Activated T-helper 2 cell treated with anti-CD3 and anti-CD28 coated beads, Interferon-gamma antibody, Interleukin-2, Interleukin-4, amounts not matched to agents 10 μg/mL and 5 μg/mL and 100 μg/mL, durations not matched to agents 14 hours and 24 hours and 36 hours (primary cell): ENCODE measurements around the gene CBFA2T3. TPM values are rescaled to one million over a fixed set of nuclear protein-coding genes. Genes with fewer than 3 reads are reported as not detected.

ENCODE experiments used
- DNase-seq: peaks from one replicate; pipeline ENCODE4 v3.0.0; 2021; ENCODE audit warnings: low spot score
- H3K27ac Mint-ChIP-seq: one replicate; pipeline ENCODE4 v1.8.0; 2021; ENCODE audit warnings: mixed read lengths
- H3K27me3 Mint-ChIP-seq: one replicate; pipeline ENCODE4 v1.8.0; 2021; ENCODE audit warnings: low read depth, mixed read lengths
- H3K36me3 Mint-ChIP-seq: one replicate; pipeline ENCODE4 v1.8.0; 2021; ENCODE audit warnings: low read depth, mixed read lengths
- H3K4me1 Mint-ChIP-seq: one replicate; pipeline ENCODE4 v1.8.0; 2021; ENCODE audit warnings: low read depth, mixed read lengths
- H3K4me3 Mint-ChIP-seq: one replicate; pipeline ENCODE4 v1.8.0; 2021; ENCODE audit warnings: low read depth, mild to moderate bottlenecking, moderate library complexity, mixed read lengths
- H3K9me3 Mint-ChIP-seq: one replicate; pipeline ENCODE4 v1.8.0; 2021; ENCODE audit warnings: mixed read lengths
- intact Hi-C: fragments of 100-400 bp; cut with micrococcal nuclease; formaldehyde crosslinking; loops from one replicate; pipeline ENCODE4 v1.15.1; 2023
- total RNA-seq: library from RNA; stranded (reverse); gene quantifications from 2 replicates; pipeline ENCODE4 v1.2.3, GENCODE V29; 2022

CBFA2T3 gene
- total RNA-seq, 1 donor from 2014 or later, result 0.30 TPM

- H3K27me3 Mint-ChIP-seq, result no peaks in the 10 kb centered on the region
- no peak overlapping the region for H3K27ac Mint-ChIP-seq
- H3K4me1 Mint-ChIP-seq, result no peaks in the 10 kb centered on the region
- H3K36me3 Mint-ChIP-seq, result no peaks in the 10 kb centered on the region
- intact Hi-C loops, result no loop called here
- H3K4me3 Mint-ChIP-seq, result no peak overlapping the region
- peaks cover 9% of the 10 kb centered on the region for H3K9me3 Mint-ChIP-seq
- no peak for DNase-seq
These were observed 65.7 kb downstream of the CBFA2T3 start for GRCh38 chr16:88911136-88911945.

GRCh38 chr16:88910284-88911135 lies 66.5 kb downstream of the CBFA2T3 start:
- Mint-ChIP-seq H3K4me3 (no peak overlapping the region), H3K9me3 (peaks cover 3% of the 10 kb centered on the region), H3K4me1 (no peaks in the 10 kb centered on the region), H3K27ac (no peak overlapping the region), H3K27me3 (no peaks in the 10 kb centered on the region), H3K36me3 (no peaks in the 10 kb centered on the region)
- intact Hi-C loops, result no loop called here
- DNase-seq, result no peak

GRCh38 chr16:88909431-88910210 lies 67.4 kb downstream of the CBFA2T3 start:
- H3K4me3 Mint-ChIP-seq, result no peak overlapping the region
- no peak overlapping the region for H3K27ac Mint-ChIP-seq
- H3K27me3 Mint-ChIP-seq, result no peaks in the 10 kb centered on the region
- no peaks in the 10 kb centered on the region for H3K36me3 Mint-ChIP-seq
- H3K4me1 Mint-ChIP-seq, result no peaks in the 10 kb centered on the region
- intact Hi-C loops, result no loop called here
- DNase-seq, result no peak
- peaks cover 3% of the 10 kb centered on the region for H3K9me3 Mint-ChIP-seq

- intact Hi-C loops, result no loop called here
- Mint-ChIP-seq H3K36me3 (no peaks in the 10 kb centered on the region), H3K27ac (no peak overlapping the region), H3K4me1 (no peaks in the 10 kb centered on the region), H3K27me3 (no peaks in the 10 kb centered on the region), H3K9me3 (no peaks in the 10 kb centered on the region), H3K4me3 (no peak overlapping the region)
- DNase-seq, result no peak
These were observed 68.7 kb downstream of the CBFA2T3 start for GRCh38 chr16:88908307-88908706.

- no peak for DNase-seq
- Mint-ChIP-seq H3K36me3 (no peaks in the 10 kb centered on the region), H3K27me3 (no peaks in the 10 kb centered on the region), H3K4me3 (no peak overlapping the region), H3K4me1 (no peaks in the 10 kb centered on the region), H3K9me3 (no peaks in the 10 kb centered on the region), H3K27ac (no peak overlapping the region)
- intact Hi-C loops, result no loop called here
These were observed 69.2 kb downstream of the CBFA2T3 start for GRCh38 chr16:88907768-88908167.

- no peaks in the 10 kb centered on the region for H3K27me3 Mint-ChIP-seq
- no peaks in the 10 kb centered on the region for H3K4me1 Mint-ChIP-seq
- H3K9me3 Mint-ChIP-seq, result no peaks in the 10 kb centered on the region
- H3K4me3 Mint-ChIP-seq, result no peak overlapping the region
- intact Hi-C loops, result no loop called here
- H3K36me3 Mint-ChIP-seq, result no peaks in the 10 kb centered on the region
- H3K27ac Mint-ChIP-seq, result no peak overlapping the region
- no peak for DNase-seq
These were observed 70.4 kb downstream of the CBFA2T3 start for GRCh38 chr16:88906535-88907105.

- no peak for DNase-seq
These were observed 71.0 kb downstream of the CBFA2T3 start for GRCh38 chr16:88906020-88906419.

GRCh38 chr16:88905563-88905962 lies 71.4 kb downstream of the CBFA2T3 start:
- no peak overlapping the region for H3K27ac Mint-ChIP-seq
- no peaks in the 10 kb centered on the region for H3K9me3 Mint-ChIP-seq
- no peaks in the 10 kb centered on the region for H3K36me3 Mint-ChIP-seq
- H3K4me3 Mint-ChIP-seq, result no peak overlapping the region
- no peak for DNase-seq
- intact Hi-C loops, result no loop called here
- H3K27me3 Mint-ChIP-seq, result no peaks in the 10 kb centered on the region
- no peaks in the 10 kb centered on the region for H3K4me1 Mint-ChIP-seq

More at GRCh38 chr16:88906020-88906419, 71.0 kb downstream of the CBFA2T3 start:
- Mint-ChIP-seq H3K4me1 (no peaks in the 10 kb centered on the region), H3K27ac (no peak overlapping the region), H3K36me3 (no peaks in the 10 kb centered on the region), H3K27me3 (no peaks in the 10 kb centered on the region), H3K4me3 (no peak overlapping the region), H3K9me3 (no peaks in the 10 kb centered on the region)
- intact Hi-C loops, result no loop called here

- intact Hi-C loops, result no loop called here
- DNase-seq, result no peak
These were observed 72.2 kb downstream of the CBFA2T3 start for GRCh38 chr16:88904676-88905365.

GRCh38 chr16:88903267-88903666 lies 73.7 kb downstream of the CBFA2T3 start:
- Mint-ChIP-seq H3K36me3 (no peaks in the 10 kb centered on the region), H3K4me3 (no peak overlapping the region), H3K9me3 (no peaks in the 10 kb centered on the region), H3K4me1 (no peaks in the 10 kb centered on the region), H3K27ac (no peak overlapping the region), H3K27me3 (no peaks in the 10 kb centered on the region)
- intact Hi-C loops, result no loop called here
- no peak for DNase-seq

More at GRCh38 chr16:88904676-88905365, 72.2 kb downstream of the CBFA2T3 start:
- no peak overlapping the region for H3K4me3 Mint-ChIP-seq
- no peaks in the 10 kb centered on the region for H3K36me3 Mint-ChIP-seq
- H3K4me1 Mint-ChIP-seq, result no peaks in the 10 kb centered on the region
- H3K27me3 Mint-ChIP-seq, result no peaks in the 10 kb centered on the region
- H3K27ac Mint-ChIP-seq, result no peak overlapping the region
- H3K9me3 Mint-ChIP-seq, result no peaks in the 10 kb centered on the region

- Mint-ChIP-seq H3K4me3 (no peak overlapping the region), H3K4me1 (no peaks in the 10 kb centered on the region), H3K9me3 (no peaks in the 10 kb centered on the region), H3K27ac (no peak overlapping the region), H3K36me3 (no peaks in the 10 kb centered on the region), H3K27me3 (no peaks in the 10 kb centered on the region)
- no peak for DNase-seq
- intact Hi-C loops, result no loop called here
These were observed 74.3 kb downstream of the CBFA2T3 start for GRCh38 chr16:88902744-88903143.
